ENCODE results near the gene PSMD2.

- TF ChIP-seq CTCF (IDR thresholded peaks at IDR 0.05; ENCODE audit: insufficient read depth, low read length, poor library complexity, severe bottlenecking): no peak
- no peak for TF ChIP-seq EZH2phosphoT487 (conservative IDR thresholded peaks at IDR 0.05; ENCODE audit: low read length)
Observed at GRCh38 chr3:184337399-184337714, 38.3 kb downstream of the PSMD2 start, which contains the start of gene FAM131A.
